K562 (cell line): ENCODE measurements around the gene CREBL2. TPM values are rescaled to one million over a fixed set of nuclear protein-coding genes. Genes with fewer than 3 reads are reported as not detected.

Source experiments
- ATAC-seq: fragments of 200-7000 bp; cut with Tn5 transposase; 3 replicates; pipeline ENCODE4 v1.9.1; 2020; ENCODE audit warnings: moderate library complexity
- BruUV-seq: library from RNA; stranded (reverse); fragments of 400-500 nt; replicated peaks from 2 replicates; lab custom pipeline; 2021; lab: Mats Ljungman, UMichigan
- CTCF ChIA-PET: fragments of 300-600 bp; formaldehyde crosslinking; extraction: SDS; loops from one replicate; lab custom pipeline; 2021; ENCODE audit warnings: low intra/inter-chr PET ratio; lab: Yijun Ruan, JAX
- POLR2A ChIA-PET: fragments of 300-600, 350-650 bp; sonication (Branson Sonifier 250); formaldehyde crosslinking; extraction: SDS; loops from one replicate; lab custom pipeline; 2021; ENCODE audit warnings: antibody characterized with exemption, inconsistent platforms; lab: Yijun Ruan, JAX
- DNase-seq, 4 experiments: peaks; one replicate each; pipeline versions ENCODE4 v3.0.0 to v3.0.0-alpha.2; 2011 to 2018; ENCODE audit warnings: low spot score in 3 of 4, mixed read lengths in 3 of 4; ENCODE audit errors: extremely low read depth in 1 of 4
- FAIRE-seq: peaks from 2 replicates; lab custom pipeline; 2011; peaks lifted over from hg19 to GRCh38; lab: Jason Lieb, UNC
- H2AFZ ChIP-seq: 2 replicates; pipeline ENCODE4 v1.6.0; 2011; ENCODE audit warnings: low read depth, low read length, control low read depth, inconsistent platforms
- H3K27ac ChIP-seq: fragments of 200-600 bp; 3 replicates; pipeline ENCODE4 v1.8.0; 2011; ENCODE audit warnings: low read depth, mild to moderate bottlenecking, control low read depth, inconsistent platforms, low read length, moderate library complexity, mixed read lengths; ENCODE audit errors: extremely low read depth
- H3K27me3 ChIP-seq, 2 experiments: fragments of 300-600 bp in 1 of 2; 2 replicates in 1 of 2; 3 replicates in 1 of 2; pipeline versions ENCODE4 v1.6.0 to v1.8.0; 2011; ENCODE audit warnings: inconsistent platforms in 2 of 2, low read length in 2 of 2, mild to moderate bottlenecking in 1 of 2, mixed read lengths in 1 of 2, moderate library complexity in 1 of 2; ENCODE audit not compliant: control insufficient read depth in 2 of 2, insufficient read depth in 2 of 2
- H3K36me3 ChIP-seq: fragments of 300-600 bp; 3 replicates; pipeline ENCODE4 v1.8.0; 2011; ENCODE audit warnings: mild to moderate bottlenecking, low read length, inconsistent platforms; ENCODE audit not compliant: control insufficient read depth, insufficient read depth
- H3K4me1 ChIP-seq, 2 experiments: fragments of 200-600 bp in 1 of 2; replicated peaks in 1 of 2; 2 replicates in 1 of 2; 3 replicates in 1 of 2; pipeline versions ENCODE4 v1.5.1 to v1.8.0; 2011; ENCODE audit warnings: inconsistent platforms in 2 of 2, low read length in 2 of 2, mild to moderate bottlenecking in 1 of 2, mixed read lengths in 1 of 2, moderate library complexity in 1 of 2; ENCODE audit not compliant: control insufficient read depth in 2 of 2, insufficient read depth in 2 of 2
- H3K4me2 ChIP-seq: 2 replicates; pipeline ENCODE4 v1.6.1; 2011; ENCODE audit warnings: low read length, control low read depth, inconsistent platforms, mixed read lengths; ENCODE audit not compliant: insufficient read depth
- H3K4me3 ChIP-seq: fragments of 200-600 bp; sonication (generic), shearing (Covaris generic); 2 replicates; pipeline ENCODE4 v1.5.1; 2016; ENCODE audit warnings: control low read depth, inconsistent platforms
- H3K79me2 ChIP-seq: fragments of 200-600 bp; 3 replicates; pipeline ENCODE4 v1.8.0; 2011; ENCODE audit warnings: low read length, inconsistent platforms; ENCODE audit not compliant: control insufficient read depth, insufficient read depth
- H3K9ac ChIP-seq, 2 experiments: 2 replicates each; pipeline versions ENCODE4 v1.6.0 to v1.6.1; 2011; ENCODE audit warnings: low read depth in 2 of 2, low read length in 2 of 2, control low read depth in 1 of 2, inconsistent platforms in 1 of 2, mild to moderate bottlenecking in 1 of 2, mixed read lengths in 1 of 2; ENCODE audit not compliant: insufficient read depth in 1 of 2
- H3K9me1 ChIP-seq: one replicate; pipeline ENCODE4 v1.6.0; 2011; ENCODE audit warnings: inconsistent platforms, mild to moderate bottlenecking, low read length, moderate library complexity; ENCODE audit not compliant: control insufficient read depth, insufficient read depth
- H3K9me3 ChIP-seq: replicated peaks from 2 replicates; pipeline ENCODE4 v1.5.1; 2011; ENCODE audit warnings: low read depth, low read length, inconsistent platforms; ENCODE audit not compliant: control insufficient read depth, insufficient read depth
- H4K20me1 ChIP-seq: replicated peaks from 2 replicates; pipeline ENCODE4 v1.6.1; 2011; ENCODE audit warnings: low read length, inconsistent platforms, mixed read lengths; ENCODE audit not compliant: control insufficient read depth, insufficient read depth
- CCAR2 ChIP-seq: fragments of 200-400 bp; formaldehyde crosslinking; IDR thresholded peaks from 2 replicates; pipeline ENCODE4 v1.6.1; 2017; ENCODE audit warnings: mild to moderate bottlenecking, low read depth, low read length
- COPS2 ChIP-seq: fragments of 450-650 bp; conservative IDR thresholded peaks from 2 replicates; pipeline ENCODE4 v1.6.1; 2016; ENCODE audit warnings: mild to moderate bottlenecking, moderate library complexity
- CREB1 ChIP-seq, 2 experiments: sonication (generic) in 1 of 2; formaldehyde crosslinking in 1 of 2; IDR thresholded peaks; 2 replicates each; pipeline versions ENCODE4 v1.6.1 to v1.8.0; 2012 to 2022; ENCODE audit warnings: inconsistent platforms in 1 of 2, mild to moderate bottlenecking in 1 of 2, missing genetic modification reagents in 1 of 2, moderate library complexity in 1 of 2
- ELF4 ChIP-seq: fragments of 450-650 bp; formaldehyde crosslinking; IDR thresholded peaks from 2 replicates; pipeline ENCODE4 v1.4.0; 2022; ENCODE audit warnings: missing genetic modification characterization
- ELK1 ChIP-seq: sonication (generic); formaldehyde crosslinking; IDR thresholded peaks from 2 replicates; pipeline ENCODE4 v1.8.1; 2022; ENCODE audit warnings: missing genetic modification reagents
- EWSR1 ChIP-seq: fragments of 450-650 bp; IDR thresholded peaks from 2 replicates; pipeline ENCODE4 v1.6.1; 2018; ENCODE audit warnings: borderline replicate concordance, mild to moderate bottlenecking, low read depth, moderate library complexity; ENCODE audit not compliant: partially characterized antibody
- HDGF ChIP-seq: fragments of 450-650 bp; IDR thresholded peaks from 2 replicates; pipeline ENCODE4 v1.6.1; 2016
- HNRNPK ChIP-seq: fragments of 200-400 bp; formaldehyde crosslinking; IDR thresholded peaks from one replicate; pipeline ENCODE4 v1.6.1; 2018; ENCODE audit warnings: mild to moderate bottlenecking, low read depth, low read length; ENCODE audit not compliant: poor library complexity, severe bottlenecking
- IRF9 ChIP-seq: fragments of 450-650 bp; IDR thresholded peaks from 2 replicates; pipeline ENCODE4 v1.6.1; 2016; ENCODE audit warnings: missing biosample characterization, missing genetic modification characterization
- KLF1 ChIP-seq: fragments of 450-650 bp; IDR thresholded peaks from 2 replicates; pipeline ENCODE4 v1.6.1; 2016; ENCODE audit warnings: missing genetic modification characterization, missing compliant biosample characterization
- VEZF1 ChIP-seq: fragments of 200-800 bp; sonication (Bioruptor generic); IDR thresholded peaks from 2 replicates; pipeline ENCODE4 v1.6.1; 2017; ENCODE audit warnings: missing genetic modification characterization, missing compliant biosample characterization
- ZNF253 ChIP-seq: fragments of 250-450 bp; sonication (Bioruptor Pico); conservative IDR thresholded peaks from 2 replicates; pipeline ENCODE4 v1.6.1; 2021; ENCODE audit warnings: mild to moderate bottlenecking
- ZNF511 ChIP-seq: sonication (generic); formaldehyde crosslinking; IDR thresholded peaks from 2 replicates; pipeline ENCODE4 v1.8.0; 2022; ENCODE audit warnings: mild to moderate bottlenecking, missing genetic modification reagents
- ZNF639 ChIP-seq, 2 experiments: fragments of 200-800 bp in 1 of 2; sonication (Bioruptor generic) in 1 of 2; sonication (generic) in 1 of 2; formaldehyde crosslinking in 1 of 2; IDR thresholded peaks in 1 of 2; conservative IDR thresholded peaks in 1 of 2; 2 replicates each; pipeline versions ENCODE4 v1.5.0 to v1.6.1; 2016 to 2020; ENCODE audit warnings: missing compliant biosample characterization in 1 of 2, missing genetic modification characterization in 1 of 2, missing genetic modification reagents in 1 of 2
- ZNF644 ChIP-seq: fragments of 200-800 bp; sonication (Bioruptor generic); IDR thresholded peaks from 2 replicates; pipeline ENCODE4 v1.6.1; 2016; ENCODE audit warnings: low read depth, missing genetic modification characterization, missing compliant biosample characterization
- ZNF699 ChIP-seq: fragments of 250-450 bp; sonication (Bioruptor Pico); IDR thresholded peaks from 2 replicates; pipeline ENCODE4 v1.8.0; 2021; ENCODE audit warnings: mild to moderate bottlenecking, moderate library complexity; ENCODE audit not compliant: insufficient replicate concordance
- ZNF707 ChIP-seq: fragments of 250-450 bp; sonication (Bioruptor Pico); conservative IDR thresholded peaks from 2 replicates; pipeline ENCODE4 v1.8.0; 2022; ENCODE audit warnings: inconsistent platforms, mild to moderate bottlenecking, moderate library complexity
- WGBS: fragments of 100-300 bp; shearing (Covaris generic); methylation state at CpG from one replicate; pipeline ENCODE4 v1.1.6; 2016; ENCODE audit warnings: low coverage, mixed read lengths; ENCODE audit not compliant: insufficient coverage; ENCODE audit errors: missing lambda C conversion rate; 5-methylcytosine and 5-hydroxymethylcytosine counted together
- in situ Hi-C: fragments of 300-500 bp; cut with MboI; formaldehyde crosslinking; loops from 4 replicates; pipeline ENCODE4 v1.15.0; 2018; ENCODE audit warnings: inconsistent platforms, mixed read lengths
- intact Hi-C: fragments of 100-400 bp; cut with micrococcal nuclease; formaldehyde crosslinking; loops from 2 replicates; pipeline ENCODE4 v1.14.2; 2022
- polyA plus RNA-seq, 8 experiments: library from polyadenylated mRNA; depleted of rRNA in 4 of 8; stranded (reverse) in 5 of 8; unstranded in 3 of 8; fragments of >200 nt; fragmentation: Nextera tagmentation in 2 of 8; fragmentation: Illumina TruSeq in 1 of 8; extraction: Ambion mirVana in 2 of 8; extraction: Trizol in 1 of 8; gene quantifications; 2 replicates each; pipeline versions ENCODE4 v1.2.1 to v1.2.3, GENCODE V29; 2011 to 2014; ENCODE audit warnings: inconsistent platforms in 1 of 8, missing spikeins in 1 of 8
- total RNA-seq, 7 experiments: library from RNA; depleted of rRNA in 6 of 7; stranded (reverse); fragments of >200 nt in 6 of 7; fragmentation: Illumina TruSeq in 2 of 7; extraction: Trizol in 2 of 7; gene quantifications; 2 replicates each; pipeline versions ENCODE4 v1.2.1 to v1.2.3, GENCODE V29; 2011 to 2021; ENCODE audit warnings: low replicate concordance in 1 of 7

Gene CREBL2
- total and polyA plus RNA-seq, 9 of the 15 experiments (the other 6 are each of a cell fraction or from before 2014, with no cell fraction given): 1.7 to 7.3 (median 5.2) TPM

GRCh38 chr12:12577786-12578185 is 33.9 kb upstream of the CREBL2 start:
- Histone ChIP-seq H3K9me1 (no peaks in the 10 kb centered on the region), H3K9me3 (no peaks in the 10 kb centered on the region), H3K36me3 (no peaks in the 10 kb centered on the region), H2AFZ (no peak overlapping the region), H3K9ac (no peak overlapping the region), H3K4me2 (no peak overlapping the region), H4K20me1 (no peaks in the 10 kb centered on the region), H3K4me1 (peaks cover 0 to 6% of the 10 kb centered on the region in 2 experiments; a peak in 3 of 5 replicates), H3K4me3 (no peak overlapping the region), H3K27me3 (no peaks in the 10 kb centered on the region), H3K27ac (no peak overlapping the region), H3K79me2 (no peaks in the 10 kb centered on the region)
- CTCF ChIA-PET: no interaction called here
- no peak for ATAC-seq
- in situ Hi-C loops (no loop called here), intact Hi-C loops (no loop called here)
- POLR2A ChIA-PET: no interaction called here
- BruUV-seq: no TSS peak
- no peak for FAIRE-seq
- WGBS: 46% methylated on average over 3 of the region's 3 CpGs
- DNase-seq: no peak
- no peak for TF ChIP-seq ZNF699 (CRISPR knock-in tag)
- TF ChIP-seq HNRNPK: no peak
- no peak for TF ChIP-seq CREB1 (IDR thresholded peaks at IDR 0.05)
- TF ChIP-seq CREB1 (CRISPR knock-in tag; IDR thresholded peaks at IDR 0.05): no peak
- TF ChIP-seq COPS2: no peak
- no peak for TF ChIP-seq VEZF1 (CRISPR knock-in tag)
- TF ChIP-seq CCAR2: no peak
- TF ChIP-seq ZNF253: no peak
- no peak for TF ChIP-seq EWSR1
- TF ChIP-seq HDGF: no peak
- no peak for TF ChIP-seq ZNF707 (CRISPR knock-in tag)
- no peak for TF ChIP-seq ZNF639 (CRISPR knock-in tag; conservative IDR thresholded peaks at IDR 0.05 in 1 of 2, IDR thresholded peaks at IDR 0.05 in 1 of 2)
- TF ChIP-seq IRF9 (tag): no peak
- no peak for TF ChIP-seq ELF4 (CRISPR knock-in tag)
- TF ChIP-seq ELK1 (CRISPR knock-in tag): no peak
- TF ChIP-seq ZNF644 (tag): no peak
- TF ChIP-seq ZNF511: no peak
- TF ChIP-seq KLF1 (tag): no peak
